ENCODE measurements around the gene UBQLN3.

Gene UBQLN3

GRCh38 chr11:5522308-5522707 lies 12.6 kb upstream of the UBQLN3 start:
- H3K4me3 ChIP-seq (ENCODE audit: low read length), result no peak overlapping the region
- no peak for TF ChIP-seq ZNF274 (IDR thresholded peaks at IDR 0.05; ENCODE audit: low read depth, low read length)

GRCh38 chr11:5521540-5521939 lies 11.8 kb upstream of the UBQLN3 start:
- no peak overlapping the region for H3K4me3 ChIP-seq (ENCODE audit: low read length)
- TF ChIP-seq ZNF274 (IDR thresholded peaks at IDR 0.05; ENCODE audit: low read depth, low read length), result no peak

- no peak for TF ChIP-seq ZNF274 (IDR thresholded peaks at IDR 0.05; ENCODE audit: low read depth, low read length)
- no peak within 1 kb of the TSS for H3K4me3 ChIP-seq (ENCODE audit: low read length)
Measured at GRCh38 chr11:5516599-5516998, 6.8 kb upstream of the UBQLN3 start, which contains the start of gene UBQLNL. TSS of gene UBQLNL (minus strand) at chr11:5516699. CDS start at chr11:5516441, 258 bp downstream.

GRCh38 chr11:5514841-5515240 lies 5.1 kb upstream of the UBQLN3 start:
- no peak overlapping the region for H3K4me3 ChIP-seq (ENCODE audit: low read length)
- no peak for TF ChIP-seq ZNF274 (IDR thresholded peaks at IDR 0.05; ENCODE audit: low read depth, low read length)

- no peak overlapping the region for H3K4me3 ChIP-seq (ENCODE audit: low read length)
- TF ChIP-seq ZNF274 (IDR thresholded peaks at IDR 0.05; ENCODE audit: low read depth, low read length), result no peak
Measured at GRCh38 chr11:5508605-5509004, 1.2 kb downstream of the UBQLN3 start.

- no peak overlapping the region for H3K4me3 ChIP-seq (ENCODE audit: low read length)
- TF ChIP-seq ZNF274 (IDR thresholded peaks at IDR 0.05; ENCODE audit: low read depth, low read length), result no peak
Measured at GRCh38 chr11:5507933-5508305, 1.8 kb downstream of the UBQLN3 start.

DNA sequence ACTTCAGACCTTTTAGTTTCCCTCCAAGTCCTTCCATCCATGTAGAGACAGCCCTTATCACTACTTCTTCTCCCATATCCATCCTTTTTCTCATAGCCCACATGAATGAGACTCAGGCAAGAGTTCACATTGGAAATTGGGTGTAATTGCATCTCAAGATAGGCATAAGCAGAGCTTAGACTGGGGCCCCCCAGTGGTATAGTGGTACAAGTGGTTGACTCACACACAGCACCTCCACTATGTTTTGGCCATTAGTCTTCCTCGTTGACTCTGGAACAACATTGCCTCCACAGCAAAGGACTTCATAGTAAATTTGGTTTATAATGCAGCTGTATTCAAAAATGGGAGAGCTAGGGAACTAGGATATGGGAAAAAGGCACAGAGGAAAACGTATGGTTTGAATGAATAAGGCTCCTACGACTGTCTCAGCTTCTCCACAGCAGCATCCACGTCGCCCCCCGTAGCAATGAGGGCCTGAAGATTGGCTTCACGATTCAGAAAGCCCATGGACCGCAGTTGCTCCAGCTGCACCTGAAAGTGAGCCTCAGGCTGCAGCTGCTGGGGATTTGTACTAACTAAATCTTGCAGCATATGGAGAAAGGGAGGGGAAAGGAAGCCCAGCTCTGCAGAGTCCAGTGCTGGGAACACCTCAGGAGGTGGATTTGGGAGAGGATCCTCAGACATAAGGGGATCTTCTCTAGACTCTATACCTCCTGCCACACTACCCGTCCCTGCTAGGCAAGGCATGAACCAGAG lies 2.4 kb downstream of the UBQLN3 start:
- TF ChIP-seq ZNF274 (IDR thresholded peaks at IDR 0.05; ENCODE audit: low read depth, low read length), result no peak
- H3K4me3 ChIP-seq (ENCODE audit: low read length), result no peak overlapping the region

- no peak for TF ChIP-seq ZNF274 (IDR thresholded peaks at IDR 0.05; ENCODE audit: low read depth, low read length)
- no peak overlapping the region for H3K4me3 ChIP-seq (ENCODE audit: low read length)
Measured at GRCh38 chr11:5505363-5506048, 4.3 kb downstream of the UBQLN3 start.

GRCh38 chr11:5504403-5504921 lies 5.3 kb downstream of the UBQLN3 start:
- no peak overlapping the region for H3K4me3 ChIP-seq (ENCODE audit: low read length)
- no peak for TF ChIP-seq ZNF274 (IDR thresholded peaks at IDR 0.05; ENCODE audit: low read depth, low read length)

GRCh38 chr11:5500393-5500801 lies 9.4 kb downstream of the UBQLN3 start:
- no peak overlapping the region for H3K4me3 ChIP-seq (ENCODE audit: low read length)
- no peak for TF ChIP-seq ZNF274 (IDR thresholded peaks at IDR 0.05; ENCODE audit: low read depth, low read length)

DNA sequence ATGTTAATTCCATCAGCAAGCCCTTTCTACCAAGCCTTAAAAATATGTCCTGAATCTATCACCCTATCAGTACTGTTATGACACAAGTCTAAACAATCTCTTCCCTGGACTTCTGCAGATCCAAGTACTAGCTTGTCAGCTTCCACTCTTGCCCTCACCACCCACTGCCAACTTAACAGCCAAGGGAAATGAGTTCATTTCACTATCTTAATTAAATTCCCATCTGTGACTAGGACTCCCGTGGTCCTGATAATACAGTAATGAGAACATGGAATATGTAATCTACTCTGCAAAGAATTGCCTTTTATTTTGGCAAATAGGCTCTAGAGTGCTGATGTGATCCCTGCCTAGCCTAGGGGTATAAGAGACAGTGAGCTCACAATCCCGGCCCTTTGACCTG lies 10.1 kb downstream of the UBQLN3 start:
- H3K4me3 ChIP-seq (ENCODE audit: low read length), result no peak overlapping the region
- TF ChIP-seq ZNF274 (IDR thresholded peaks at IDR 0.05; ENCODE audit: low read depth, low read length), result no peak

GRCh38 chr11:5489576-5490357 lies 20.0 kb downstream of the UBQLN3 start:
- no peak for TF ChIP-seq ZNF274 (IDR thresholded peaks at IDR 0.05; ENCODE audit: low read depth, low read length)

GRCh38 chr11:5488798-5489399 lies 20.9 kb downstream of the UBQLN3 start:
- no peak for TF ChIP-seq ZNF274 (IDR thresholded peaks at IDR 0.05; ENCODE audit: low read depth, low read length)
- H3K4me3 ChIP-seq (ENCODE audit: low read length), result no peak overlapping the region

More at GRCh38 chr11:5489576-5490357, 20.0 kb downstream of the UBQLN3 start:
- no peak overlapping the region for H3K4me3 ChIP-seq (ENCODE audit: low read length)

- TF ChIP-seq ZNF274 (IDR thresholded peaks at IDR 0.05; ENCODE audit: low read depth, low read length), result no peak
- no peak within 1 kb of the TSS for H3K4me3 ChIP-seq (ENCODE audit: low read length)
Measured at GRCh38 chr11:5488385-5488784, 21.4 kb downstream of the UBQLN3 start, which contains the start of gene OR52D1. TSS of gene OR52D1 (plus strand) at chr11:5488685. CDS start at chr11:5488707, 22 bp downstream.
